Liver (tissue), 3 donors: ENCODE results near the gene PRSS27.

Experiments used
- CTCF ChIP-seq: fragments of 150-350 bp; IDR thresholded peaks from 2 replicates; pipeline ENCODE4 v1.5.1; 2017; ENCODE audit warnings: improper control_type of control experiment, low read depth, low read length; ENCODE audit not compliant: missing input control
- GABPA ChIP-seq, 2 donors: IDR thresholded peaks in 1 of 2; conservative IDR thresholded peaks in 1 of 2; 2 replicates each; pipeline ENCODE4 v1.6.1; 2016; ENCODE audit warnings: antibody characterized with exemption in 2 of 2, mild to moderate bottlenecking in 1 of 2, moderate library complexity in 1 of 2
- REST ChIP-seq: IDR thresholded peaks from 2 replicates; pipeline ENCODE4 v1.6.1; 2016; ENCODE audit warnings: antibody characterized with exemption, mild to moderate bottlenecking
- TAF1 ChIP-seq: conservative IDR thresholded peaks from 2 replicates; pipeline ENCODE4 v1.6.1; 2016; ENCODE audit warnings: antibody characterized with exemption, mild to moderate bottlenecking
- donor health status: healthy.
- donor health status: healthy.

- TF ChIP-seq REST (no peak), GABPA (IDR thresholded peaks at IDR 0.05 in 1 of 2, conservative IDR thresholded peaks at IDR 0.05 in 1 of 2) (no peak), TAF1 (no peak), CTCF (no peak)
These were observed 2.4 kb downstream of the PRSS27 start for GRCh38 chr16:2717383-2718263.
